SK-N-MC (cell line): ENCODE data around the gene CD93.

Source experiments
- EZH2 ChIP-seq: fragments of 200-600 bp; sonication (generic); IDR thresholded peaks from one replicate; pipeline ENCODE4 v1.6.1; 2017; ENCODE audit warnings: antibody characterized with exemption
- FOXP2 ChIP-seq: optimal IDR thresholded peaks from 2 replicates; pipeline ENCODE3; 2011; ENCODE audit warnings: mild to moderate bottlenecking, moderate library complexity; ENCODE audit not compliant: insufficient read depth; ENCODE audit errors: extremely low read length, control extremely low read depth
- POLR2AphosphoS5 ChIP-seq: IDR thresholded peaks from 2 replicates; pipeline ENCODE4 v1.6.1; 2012; ENCODE audit warnings: mild to moderate bottlenecking, low read depth, low read length, borderline replicate concordance

- no peak for TF ChIP-seq EZH2
- no peak for TF ChIP-seq POLR2AphosphoS5
- TF ChIP-seq FOXP2 = no peak
Measured at GRCh38 chr20:23085436-23086055, 578 bp downstream of the CD93 start.
